OCI-LY7 (cell line): ENCODE measurements around the gene FBXO31.

Experiments
- CTCF ChIP-seq: fragments of 200-600 bp; sonication (generic); conservative IDR thresholded peaks from 2 replicates; pipeline ENCODE4 v1.5.1; 2014; ENCODE audit warnings: mild to moderate bottlenecking, antibody characterized with exemption, low read length, moderate library complexity, mixed read lengths
- EZH2phosphoT487 ChIP-seq: fragments of 200-600 bp; sonication (generic); IDR thresholded peaks from 2 replicates; pipeline ENCODE4 v1.6.1; 2018; ENCODE audit warnings: low read depth, borderline replicate concordance, mild to moderate bottlenecking, mixed run types, antibody characterized with exemption, low read length, moderate library complexity, mixed read lengths

DNA sequence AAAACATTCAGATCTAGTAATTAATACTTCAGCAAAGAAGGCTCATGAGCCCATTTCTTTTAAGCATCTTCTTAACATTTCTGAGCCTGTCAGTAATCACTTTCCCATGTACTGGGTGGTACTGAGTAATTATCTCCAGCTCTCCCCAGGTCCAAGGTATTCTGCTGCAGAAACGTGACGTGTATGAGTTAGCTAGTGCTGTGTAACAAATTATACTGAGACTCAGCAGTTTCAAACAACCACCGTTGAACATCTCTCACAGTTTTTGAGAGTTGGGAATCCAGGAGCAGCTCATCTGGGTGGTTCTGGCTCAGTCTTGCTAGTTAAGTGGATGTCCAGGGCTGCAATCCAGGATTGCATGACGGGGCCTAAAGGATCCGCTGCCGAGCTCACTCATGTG, 91.6 kb downstream of the FBXO31 start:
- no peak for TF ChIP-seq CTCF
- TF ChIP-seq EZH2phosphoT487 = no peak
